NT2/D1 (cell line): Measurements from ENCODE around the gene ANXA1.

Experiments
- DNase-seq: peaks from one replicate; pipeline ENCODE4 v3.0.0-alpha.2; 2011; ENCODE audit warnings: low read depth, low spot score
- H3K27me3 ChIP-seq: 2 replicates; pipeline ENCODE4 v1.6.0; 2011; ENCODE audit warnings: mild to moderate bottlenecking; ENCODE audit not compliant: insufficient read length, insufficient read depth
- H3K36me3 ChIP-seq: 2 replicates; pipeline ENCODE4 v1.6.1; 2011; ENCODE audit warnings: mild to moderate bottlenecking, low read length, mixed read lengths; ENCODE audit not compliant: insufficient read depth, insufficient read length
- H3K4me1 ChIP-seq: 2 replicates; pipeline ENCODE4 v1.5.1; 2011; ENCODE audit not compliant: insufficient read depth, insufficient read length
- H3K4me3 ChIP-seq: 2 replicates; pipeline ENCODE4 v1.5.1; 2011; ENCODE audit warnings: low read depth; ENCODE audit not compliant: insufficient read length
- H3K9ac ChIP-seq: 2 replicates; pipeline ENCODE4 v1.6.0; 2011; ENCODE audit warnings: low read depth; ENCODE audit not compliant: insufficient read length
- H3K9me3 ChIP-seq: 2 replicates; pipeline ENCODE4 v1.5.1; 2011; ENCODE audit warnings: mild to moderate bottlenecking, low read length; ENCODE audit not compliant: insufficient read depth
- SUZ12 ChIP-seq: IDR thresholded peaks from 2 replicates; pipeline ENCODE4 v1.6.1; 2011; ENCODE audit not compliant: insufficient read length, insufficient read depth; ENCODE audit errors: extremely low read depth
- YY1 ChIP-seq: IDR thresholded peaks from 2 replicates; pipeline ENCODE4 v1.6.1; 2011; ENCODE audit not compliant: insufficient read length, insufficient read depth
- ZNF274 ChIP-seq: IDR thresholded peaks from 2 replicates; pipeline ENCODE4 v1.6.1; 2011; ENCODE audit warnings: mild to moderate bottlenecking, low read depth, low read length

The ANXA1 gene

GRCh38 chr9:73170185-73170957 is 18.7 kb downstream of the ANXA1 start:
- DNase-seq: no peak
- TF ChIP-seq YY1 (no peak), ZNF274 (no peak), SUZ12 (no peak)
- no peak overlapping the region for H3K9ac ChIP-seq
- H3K9me3 ChIP-seq: no peaks in the 10 kb centered on the region
- peaks cover 45% of the 10 kb centered on the region for H3K36me3 ChIP-seq
- H3K4me3 ChIP-seq: no peak overlapping the region
- no peaks in the 10 kb centered on the region for H3K27me3 ChIP-seq
- H3K4me1 ChIP-seq: no peaks in the 10 kb centered on the region

- no peak for DNase-seq
- peaks cover 26% of the 10 kb centered on the region for H3K36me3 ChIP-seq
- no peaks in the 10 kb centered on the region for H3K27me3 ChIP-seq
- H3K9ac ChIP-seq: no peak overlapping the region
- H3K4me1 ChIP-seq: no peaks in the 10 kb centered on the region
- H3K9me3 ChIP-seq: no peaks in the 10 kb centered on the region
- no peak overlapping the region for H3K4me3 ChIP-seq
- TF ChIP-seq SUZ12 (no peak), ZNF274 (no peak), YY1 (no peak)
Measured at GRCh38 chr9:73172901-73173215, 21.2 kb downstream of the ANXA1 start.

GRCh38 chr9:73173557-73174329 is 22.1 kb downstream of the ANXA1 start:
- no peak for TF ChIP-seq ZNF274
- TF ChIP-seq SUZ12: no peak
- TF ChIP-seq YY1: no peak
- DNase-seq: no peak
- H3K4me3 ChIP-seq: no peak overlapping the region

GRCh38 chr9:73174330-73174980 is 22.8 kb downstream of the ANXA1 start:
- Histone ChIP-seq H3K9ac (no peak overlapping the region), H3K27me3 (no peaks in the 10 kb centered on the region), H3K36me3 (peaks cover 11% of the 10 kb centered on the region), H3K4me3 (no peak overlapping the region), H3K9me3 (no peaks in the 10 kb centered on the region), H3K4me1 (no peaks in the 10 kb centered on the region)
- DNase-seq: no peak
- TF ChIP-seq SUZ12: no peak
- no peak for TF ChIP-seq ZNF274
- TF ChIP-seq YY1: no peak

More at GRCh38 chr9:73173557-73174329, 22.1 kb downstream of the ANXA1 start:
- H3K36me3 ChIP-seq: peaks cover 18% of the 10 kb centered on the region
- no peak overlapping the region for H3K9ac ChIP-seq
- no peaks in the 10 kb centered on the region for H3K27me3 ChIP-seq
- no peaks in the 10 kb centered on the region for H3K4me1 ChIP-seq
- H3K9me3 ChIP-seq: no peaks in the 10 kb centered on the region

- TF ChIP-seq SUZ12 (no peak), YY1 (no peak), ZNF274 (no peak)
- H3K9me3 ChIP-seq: no peaks in the 10 kb centered on the region
- H3K27me3 ChIP-seq: no peaks in the 10 kb centered on the region
- no peaks in the 10 kb centered on the region for H3K4me1 ChIP-seq
- H3K9ac ChIP-seq: no peak overlapping the region
- no peak for DNase-seq
- no peak overlapping the region for H3K4me3 ChIP-seq
- H3K36me3 ChIP-seq: no peaks in the 10 kb centered on the region
Measured at GRCh38 chr9:73176450-73176875, 24.8 kb downstream of the ANXA1 start.

- H3K4me1 ChIP-seq: no peaks in the 10 kb centered on the region
- DNase-seq: no peak
- no peak overlapping the region for H3K9ac ChIP-seq
- H3K27me3 ChIP-seq: no peaks in the 10 kb centered on the region
- no peaks in the 10 kb centered on the region for H3K36me3 ChIP-seq
- TF ChIP-seq SUZ12: no peak
- TF ChIP-seq ZNF274: no peak
- no peak for TF ChIP-seq YY1
- no peaks in the 10 kb centered on the region for H3K9me3 ChIP-seq
- no peak overlapping the region for H3K4me3 ChIP-seq
Measured at GRCh38 chr9:73178044-73178443, 26.4 kb downstream of the ANXA1 start.

GRCh38 chr9:73179589-73179988 is 27.9 kb downstream of the ANXA1 start:
- DNase-seq: no peak

More at GRCh38 chr9:73179589-73179988, 27.9 kb downstream of the ANXA1 start:
- Histone ChIP-seq H3K4me3 (no peak overlapping the region), H3K27me3 (no peaks in the 10 kb centered on the region), H3K4me1 (no peaks in the 10 kb centered on the region), H3K9me3 (no peaks in the 10 kb centered on the region), H3K9ac (no peak overlapping the region), H3K36me3 (no peaks in the 10 kb centered on the region)
- TF ChIP-seq SUZ12 (no peak), YY1 (no peak), ZNF274 (no peak)
